Gastrocnemius medialis (tissue), 4 donors: Measurements from ENCODE around the gene QPCT. TPM values are rescaled to one million over a fixed set of nuclear protein-coding genes. Genes with fewer than 3 reads are reported as not detected.

Experiments used
- ATAC-seq, 2 donors: fragments of 150-250 bp; one replicate each; pipeline ENCODE4 v1.9.1; 2016
- DNase-seq, 2 donors: peaks; one replicate each; pipeline ENCODE4 v3.0.0-alpha.2; 2019
- H3K27ac ChIP-seq, 4 donors: fragments of 200-600 bp; sonication (generic); 1 replicate in 1 of 4; 2 replicates in 3 of 4; pipeline ENCODE4 v1.5.1; 2016 to 2018; ENCODE audit warnings: mild to moderate bottlenecking in 2 of 4, moderate library complexity in 1 of 4
- H3K27me3 ChIP-seq, 3 donors: fragments of 200-600 bp; sonication (generic) in 2 of 3; 1 replicate in 1 of 3; 2 replicates in 2 of 3; pipeline versions ENCODE4 v1.5.1 to v1.6.0; 2016 to 2019; ENCODE audit warnings: mild to moderate bottlenecking in 1 of 3, moderate library complexity in 1 of 3
- H3K36me3 ChIP-seq, 2 donors: fragments of 200-600 bp; sonication (generic) in 1 of 2; one replicate each; pipeline ENCODE4 v1.5.1; 2017 to 2018
- H3K4me1 ChIP-seq, 2 donors: fragments of 200-600 bp; sonication (generic) in 1 of 2; one replicate each; pipeline ENCODE4 v1.5.1; 2016 to 2017; ENCODE audit warnings: mild to moderate bottlenecking in 2 of 2
- H3K4me3 ChIP-seq, 4 donors: fragments of 200-600 bp; sonication (generic) in 3 of 4; 1 replicate in 1 of 4; 2 replicates in 3 of 4; pipeline ENCODE4 v1.5.1; 2016 to 2019; ENCODE audit warnings: mild to moderate bottlenecking in 2 of 4
- H3K9me3 ChIP-seq, 3 donors: fragments of 200-600 bp; sonication (generic) in 2 of 3; 1 replicate in 1 of 3; 2 replicates in 2 of 3; pipeline ENCODE4 v1.5.1; 2016 to 2019
- POLR2A ChIP-seq, 2 donors: fragments of 450-650 bp; IDR thresholded peaks; one replicate each; pipeline ENCODE4 v1.6.1; 2017; ENCODE audit warnings: antibody characterized with exemption in 2 of 2, mild to moderate bottlenecking in 2 of 2, moderate library complexity in 2 of 2
- in situ Hi-C, 4 donors: fragments of 200-750 bp; cut with MboI; loops; one replicate each; pipeline versions ENCODE4 v1.15.0 to v1.8.0; 2017; ENCODE audit warnings: low sequenced_read_pairs in 4 of 4
- intact Hi-C: fragments of 100-400 bp; cut with DNase I; formaldehyde crosslinking; loops from one replicate; pipeline ENCODE4 v1.15.1; 2023; ENCODE audit warnings: low total_unique reads
- total RNA-seq, 4 donors: library from RNA; depleted of rRNA; stranded (reverse); fragments of >200 nt; gene quantifications; one replicate each; pipeline versions ENCODE4 v1.1.0 to v1.2.3, GENCODE V29; 2016
- TF ChIP-seq, protein P1 (sequence below), 5 experiments: fragments of 450-650 bp in 3 of 5; fragments of 200-600 bp in 2 of 5; sonication (generic) in 2 of 5; IDR thresholded peaks in 4 of 5; conservative IDR thresholded peaks in 1 of 5; 1 replicate in 4 of 5; 2 replicates in 1 of 5; pipeline ENCODE4 v1.5.1; 2016 to 2019; ENCODE audit warnings: antibody characterized with exemption in 5 of 5, mild to moderate bottlenecking in 3 of 5, moderate library complexity in 3 of 5

QPCT gene
- total RNA-seq, 4 donors from 2014 or later, result 1.5 to 6.4 (median 4.7) TPM

DNA sequence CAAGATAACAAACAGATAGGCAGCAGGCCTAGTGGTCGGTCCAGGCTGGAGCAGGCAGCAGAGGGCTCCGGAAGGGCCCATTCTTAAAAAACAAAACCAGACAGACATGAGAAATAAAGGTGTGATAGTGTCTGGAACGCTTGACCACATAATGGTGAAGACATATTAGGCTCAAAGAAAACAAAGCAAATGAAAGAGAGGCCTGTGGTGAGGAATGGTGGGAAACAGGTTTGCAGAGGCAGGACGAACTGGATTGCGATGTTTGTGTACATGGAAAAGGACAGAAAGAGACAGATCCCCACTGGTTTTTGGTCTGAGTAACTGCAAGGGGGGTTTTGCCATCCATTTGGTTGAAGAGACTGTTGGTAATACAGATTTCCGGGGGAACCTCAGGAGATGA lies 19.9 kb downstream of the QPCT start:
- DNase-seq, result no peak
- Histone ChIP-seq H3K27me3 (no peaks in the 10 kb centered on the region), H3K9me3 (no peaks in the 10 kb centered on the region), H3K4me1 (peaks cover 24 to 28% of the 10 kb centered on the region in 2 donors), H3K4me3 (no peak overlapping the region), H3K27ac (peak overlapping the region in 3 of 4 donors; percentile 16 to 34 (median 20)), H3K36me3 (no peaks in the 10 kb centered on the region)
- ATAC-seq, result no peak
- intact Hi-C loops (loop anchor here (5.0 kb wide), 1 partner anchor 42 kb away; the partner anchor contains the start of gene PRKD3), in situ Hi-C loops (no loop called here)
- TF ChIP-seq, protein P1, sequence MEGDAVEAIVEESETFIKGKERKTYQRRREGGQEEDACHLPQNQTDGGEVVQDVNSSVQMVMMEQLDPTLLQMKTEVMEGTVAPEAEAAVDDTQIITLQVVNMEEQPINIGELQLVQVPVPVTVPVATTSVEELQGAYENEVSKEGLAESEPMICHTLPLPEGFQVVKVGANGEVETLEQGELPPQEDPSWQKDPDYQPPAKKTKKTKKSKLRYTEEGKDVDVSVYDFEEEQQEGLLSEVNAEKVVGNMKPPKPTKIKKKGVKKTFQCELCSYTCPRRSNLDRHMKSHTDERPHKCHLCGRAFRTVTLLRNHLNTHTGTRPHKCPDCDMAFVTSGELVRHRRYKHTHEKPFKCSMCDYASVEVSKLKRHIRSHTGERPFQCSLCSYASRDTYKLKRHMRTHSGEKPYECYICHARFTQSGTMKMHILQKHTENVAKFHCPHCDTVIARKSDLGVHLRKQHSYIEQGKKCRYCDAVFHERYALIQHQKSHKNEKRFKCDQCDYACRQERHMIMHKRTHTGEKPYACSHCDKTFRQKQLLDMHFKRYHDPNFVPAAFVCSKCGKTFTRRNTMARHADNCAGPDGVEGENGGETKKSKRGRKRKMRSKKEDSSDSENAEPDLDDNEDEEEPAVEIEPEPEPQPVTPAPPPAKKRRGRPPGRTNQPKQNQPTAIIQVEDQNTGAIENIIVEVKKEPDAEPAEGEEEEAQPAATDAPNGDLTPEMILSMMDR (IDR thresholded peaks at IDR 0.05 in 4 of 5, conservative IDR thresholded peaks at IDR 0.05 in 1 of 5), result no peak
- no peak for TF ChIP-seq POLR2A (IDR thresholded peaks at IDR 0.05)

DNA sequence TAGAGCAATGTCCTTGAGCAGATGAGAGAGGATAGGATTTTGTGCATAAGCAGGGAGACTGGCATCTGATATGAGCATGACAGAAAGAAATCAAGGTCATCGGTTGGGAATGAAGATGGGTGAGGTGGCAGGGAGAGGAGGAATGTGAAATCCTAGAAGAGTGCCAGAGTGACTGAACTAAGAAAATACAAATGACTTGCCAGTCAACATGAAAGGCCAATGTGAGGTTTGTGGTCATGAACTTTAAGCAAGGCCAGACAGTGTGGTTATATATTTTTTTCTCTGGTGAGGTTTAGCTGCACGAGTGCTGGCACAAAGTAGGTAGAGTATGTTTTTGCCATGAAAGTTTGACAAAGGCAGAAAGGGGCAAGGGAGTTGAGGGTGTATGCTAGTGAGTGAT lies 21.2 kb downstream of the QPCT start:
- DNase-seq (peak; percentile 45 to 51), ATAC-seq (peak; percentile 91 to 97)
- Histone ChIP-seq H3K4me3 (no peak overlapping the region), H3K27me3 (no peaks in the 10 kb centered on the region), H3K4me1 (peaks cover 24 to 28% of the 10 kb centered on the region in 2 donors), H3K9me3 (no peaks in the 10 kb centered on the region), H3K27ac (peak overlapping the region; percentile 73 to 81 (median 79)), H3K36me3 (no peaks in the 10 kb centered on the region)
- intact Hi-C loops, result no loop called here
- in situ Hi-C loops, result no loop called here
- TF ChIP-seq, protein P1 (IDR thresholded peaks at IDR 0.05 in 4 of 5, conservative IDR thresholded peaks at IDR 0.05 in 1 of 5), result no peak
- no peak for TF ChIP-seq POLR2A (IDR thresholded peaks at IDR 0.05)

DNA sequence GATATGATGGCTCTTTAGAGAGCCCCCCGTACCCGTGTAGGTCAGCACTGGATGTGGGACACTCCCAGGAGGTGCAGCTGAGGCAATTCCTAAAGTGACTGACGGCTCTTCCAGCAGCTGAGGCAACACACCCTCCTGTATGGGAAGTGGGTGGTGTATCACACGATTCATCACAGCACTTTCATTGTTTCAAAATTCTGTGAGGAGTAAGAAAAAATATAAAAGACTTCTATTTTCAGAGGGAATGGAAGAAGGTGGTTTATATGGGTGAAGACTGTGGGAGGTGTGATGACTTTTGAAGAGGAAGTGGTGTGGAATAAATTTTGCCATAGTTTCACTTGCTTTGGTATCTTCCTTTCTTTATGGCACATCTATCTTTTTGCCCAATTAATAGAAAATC lies 22.3 kb downstream of the QPCT start:
- Histone ChIP-seq H3K27me3 (no peaks in the 10 kb centered on the region), H3K4me3 (no peak overlapping the region), H3K27ac (peak overlapping the region; percentile 73 to 81 (median 79)), H3K9me3 (no peaks in the 10 kb centered on the region), H3K4me1 (peaks cover 23 to 26% of the 10 kb centered on the region in 2 donors), H3K36me3 (no peaks in the 10 kb centered on the region)
- in situ Hi-C loops, result no loop called here
- no peak for DNase-seq
- intact Hi-C loops, result no loop called here
- ATAC-seq, result no peak
- TF ChIP-seq POLR2A (IDR thresholded peaks at IDR 0.05), result no peak
- TF ChIP-seq, protein P1 (IDR thresholded peaks at IDR 0.05 in 4 of 5, conservative IDR thresholded peaks at IDR 0.05 in 1 of 5), result no peak

DNA sequence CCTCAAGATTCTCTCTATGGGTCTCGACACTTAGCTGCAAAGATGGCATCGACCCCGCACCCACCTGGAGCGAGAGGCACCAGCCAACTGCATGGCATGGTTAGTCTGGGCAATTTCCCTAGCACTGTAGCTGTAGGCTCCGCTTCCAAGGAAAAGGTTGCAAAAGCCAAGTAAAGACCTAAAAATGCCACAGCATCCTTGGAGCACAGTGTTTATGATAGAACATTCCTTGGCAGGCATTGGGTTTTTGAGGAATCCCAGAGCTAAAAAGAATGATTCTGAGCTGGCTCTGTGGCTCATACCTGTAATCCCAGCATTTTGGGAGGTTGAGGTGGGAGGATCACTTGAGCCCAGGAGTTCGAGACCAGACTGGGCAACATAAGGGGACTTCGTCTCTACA lies 22.9 kb downstream of the QPCT start:
- intact Hi-C loops (no loop called here), in situ Hi-C loops (no loop called here)
- Histone ChIP-seq H3K27me3 (no peaks in the 10 kb centered on the region), H3K36me3 (no peaks in the 10 kb centered on the region), H3K9me3 (no peaks in the 10 kb centered on the region), H3K27ac (no peak overlapping the region), H3K4me3 (no peak overlapping the region), H3K4me1 (peaks cover 19 to 20% of the 10 kb centered on the region in 2 donors)
- TF ChIP-seq POLR2A (IDR thresholded peaks at IDR 0.05), result no peak
- TF ChIP-seq, protein P1 (IDR thresholded peaks at IDR 0.05 in 4 of 5, conservative IDR thresholded peaks at IDR 0.05 in 1 of 5), result no peak
- DNase-seq (no peak), ATAC-seq (no peak)

DNA sequence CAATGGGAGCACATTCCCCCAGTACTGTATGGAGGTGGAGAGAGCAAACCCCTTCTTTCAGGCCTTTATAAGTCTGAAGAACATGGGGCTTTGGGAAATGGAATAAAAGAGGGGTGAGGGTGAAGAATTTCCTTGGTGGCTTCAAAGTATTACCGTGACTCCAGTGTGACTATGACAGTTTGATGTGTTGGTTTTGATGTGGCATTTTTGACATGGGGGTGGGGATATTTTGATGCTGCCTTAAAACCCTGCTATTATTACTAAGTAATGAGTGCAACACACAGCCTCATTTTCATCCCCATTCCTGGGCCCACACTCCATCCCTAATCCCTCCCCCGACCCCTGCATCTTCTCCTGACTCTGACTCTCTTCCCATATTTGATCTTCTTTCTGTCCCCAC lies 23.6 kb downstream of the QPCT start:
- Histone ChIP-seq H3K4me3 (no peak overlapping the region), H3K4me1 (peaks cover 19% of the 10 kb centered on the region in 2 donors), H3K9me3 (no peaks in the 10 kb centered on the region), H3K36me3 (no peaks in the 10 kb centered on the region), H3K27me3 (no peaks in the 10 kb centered on the region), H3K27ac (no peak overlapping the region)
- no peak for TF ChIP-seq POLR2A (IDR thresholded peaks at IDR 0.05)
- TF ChIP-seq, protein P1 (IDR thresholded peaks at IDR 0.05 in 4 of 5, conservative IDR thresholded peaks at IDR 0.05 in 1 of 5), result no peak
- in situ Hi-C loops (no loop called here), intact Hi-C loops (no loop called here)
- ATAC-seq (no peak), DNase-seq (no peak)
